NB4 (cell line): ENCODE results near the gene VPS35L.

ENCODE experiments used
- MYC ChIP-seq: IDR thresholded peaks from 2 replicates; pipeline ENCODE4 v1.6.1; 2011; ENCODE audit warnings: low read depth, low read length
- POLR2A ChIP-seq: IDR thresholded peaks from 2 replicates; pipeline ENCODE4 v1.6.1; 2011; ENCODE audit warnings: mild to moderate bottlenecking; ENCODE audit not compliant: insufficient read length; ENCODE audit errors: extremely low read depth
- TF ChIP-seq, protein P1 (sequence below): IDR thresholded peaks from one replicate; pipeline ENCODE4 v1.5.1; 2012; ENCODE audit warnings: low read depth, low read length

DNA sequence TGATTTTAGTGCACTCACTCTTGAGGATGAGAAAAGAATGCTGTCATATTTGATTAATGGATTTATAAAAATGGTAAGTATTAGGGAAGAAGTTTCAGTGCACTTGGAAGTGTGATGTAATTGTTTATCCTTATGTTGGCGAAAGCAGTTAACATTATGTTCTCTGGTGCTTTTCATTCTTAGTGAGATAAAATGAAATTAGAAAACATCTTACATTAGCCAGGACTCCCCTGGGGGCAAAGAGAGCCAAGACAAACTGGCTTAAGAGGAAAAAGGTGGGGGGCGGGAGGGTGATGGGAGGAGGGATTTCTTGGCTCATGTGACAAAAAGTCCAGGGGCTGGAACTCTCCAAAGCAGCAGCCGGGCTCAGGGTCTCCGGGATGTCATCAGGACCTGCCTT, 89.4 kb downstream of the VPS35L start:
- TF ChIP-seq, protein P1, sequence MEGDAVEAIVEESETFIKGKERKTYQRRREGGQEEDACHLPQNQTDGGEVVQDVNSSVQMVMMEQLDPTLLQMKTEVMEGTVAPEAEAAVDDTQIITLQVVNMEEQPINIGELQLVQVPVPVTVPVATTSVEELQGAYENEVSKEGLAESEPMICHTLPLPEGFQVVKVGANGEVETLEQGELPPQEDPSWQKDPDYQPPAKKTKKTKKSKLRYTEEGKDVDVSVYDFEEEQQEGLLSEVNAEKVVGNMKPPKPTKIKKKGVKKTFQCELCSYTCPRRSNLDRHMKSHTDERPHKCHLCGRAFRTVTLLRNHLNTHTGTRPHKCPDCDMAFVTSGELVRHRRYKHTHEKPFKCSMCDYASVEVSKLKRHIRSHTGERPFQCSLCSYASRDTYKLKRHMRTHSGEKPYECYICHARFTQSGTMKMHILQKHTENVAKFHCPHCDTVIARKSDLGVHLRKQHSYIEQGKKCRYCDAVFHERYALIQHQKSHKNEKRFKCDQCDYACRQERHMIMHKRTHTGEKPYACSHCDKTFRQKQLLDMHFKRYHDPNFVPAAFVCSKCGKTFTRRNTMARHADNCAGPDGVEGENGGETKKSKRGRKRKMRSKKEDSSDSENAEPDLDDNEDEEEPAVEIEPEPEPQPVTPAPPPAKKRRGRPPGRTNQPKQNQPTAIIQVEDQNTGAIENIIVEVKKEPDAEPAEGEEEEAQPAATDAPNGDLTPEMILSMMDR = no peak
- TF ChIP-seq POLR2A = no peak
- no peak for TF ChIP-seq MYC
